Measurements from ENCODE around the gene SMIM14. TPM values are rescaled to one million over a fixed set of nuclear protein-coding genes. Genes with fewer than 3 reads are reported as not detected.
A peak's percentile ranks its signal among the peaks of the same experiment; 100 is the strongest.

The SMIM14 gene
- total and polyA plus RNA-seq, 9 of the 15 experiments (the other 6 are each of a cell fraction or from before 2014, with no cell fraction given), result 0.98 to 3.7 (median 2.2) TPM

DNA sequence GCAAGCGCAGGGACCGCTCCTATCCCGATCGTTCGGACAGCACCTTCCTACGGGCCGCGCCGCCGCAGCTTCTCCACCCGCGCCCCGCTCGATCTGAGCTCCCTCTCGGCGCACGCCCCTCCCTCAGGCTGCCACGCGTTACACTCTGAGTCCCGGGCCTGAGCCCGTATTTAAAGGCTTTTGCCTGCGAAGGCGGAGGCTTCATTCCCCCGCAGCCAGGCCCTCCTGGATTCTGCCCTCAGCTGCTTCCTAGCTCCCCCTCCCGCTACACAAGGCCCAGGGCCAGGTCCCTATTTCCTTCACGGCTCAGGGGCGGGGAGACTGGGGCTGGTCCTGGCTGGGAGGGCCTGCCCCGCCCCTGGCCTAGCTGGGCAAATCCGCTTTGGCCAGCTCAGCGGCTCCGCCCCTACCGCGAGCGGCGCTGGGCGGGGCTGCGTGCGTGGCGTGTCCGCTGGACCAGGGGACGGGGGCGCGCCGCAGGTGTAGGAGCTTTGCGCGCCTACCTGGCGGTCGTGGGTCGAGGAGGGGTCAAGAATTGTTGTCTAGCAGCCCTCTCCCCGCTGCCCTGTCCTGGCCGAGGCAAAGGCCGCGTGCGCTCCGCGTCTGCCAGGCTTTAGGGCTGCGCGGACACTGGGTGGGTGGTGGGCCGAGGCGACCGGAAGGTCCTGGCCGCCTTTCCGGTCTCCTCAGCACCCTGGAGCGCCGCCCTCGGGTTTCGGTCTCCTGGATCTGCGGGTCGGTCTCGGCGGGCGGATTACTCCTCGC is 111.2 kb downstream of the SMIM14 start, which contains the start of gene UGDH (continued):
- TF ChIP-seq NFIC (IDR thresholded peaks at IDR 0.05), result peak; percentile 39; the same call in 1 of the 2 replicates
- peak; percentile 72 for TF ChIP-seq C11orf30 (IDR thresholded peaks at IDR 0.05; ENCODE audit: low read depth)
- TF ChIP-seq TBP (optimal IDR thresholded peaks at IDR 0.05; ENCODE audit: low read depth, low read length), result peak; percentile 78
- TF ChIP-seq ZNF785 (CRISPR knock-in tag; IDR thresholded peaks at IDR 0.05), result no peak
- TF ChIP-seq, protein P1, sequence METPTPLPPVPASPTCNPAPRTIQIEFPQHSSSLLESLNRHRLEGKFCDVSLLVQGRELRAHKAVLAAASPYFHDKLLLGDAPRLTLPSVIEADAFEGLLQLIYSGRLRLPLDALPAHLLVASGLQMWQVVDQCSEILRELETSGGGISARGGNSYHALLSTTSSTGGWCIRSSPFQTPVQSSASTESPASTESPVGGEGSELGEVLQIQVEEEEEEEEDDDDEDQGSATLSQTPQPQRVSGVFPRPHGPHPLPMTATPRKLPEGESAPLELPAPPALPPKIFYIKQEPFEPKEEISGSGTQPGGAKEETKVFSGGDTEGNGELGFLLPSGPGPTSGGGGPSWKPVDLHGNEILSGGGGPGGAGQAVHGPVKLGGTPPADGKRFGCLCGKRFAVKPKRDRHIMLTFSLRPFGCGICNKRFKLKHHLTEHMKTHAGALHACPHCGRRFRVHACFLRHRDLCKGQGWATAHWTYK (CRISPR knock-in tag; IDR thresholded peaks at IDR 0.05), result peak; percentile 88; the same call in 1 of the 2 replicates
- peak; percentile 33; the same call in 1 of the 2 replicates for TF ChIP-seq SMARCC2 (IDR thresholded peaks at IDR 0.05; ENCODE audit: low read depth)
- TF ChIP-seq, protein P2, sequence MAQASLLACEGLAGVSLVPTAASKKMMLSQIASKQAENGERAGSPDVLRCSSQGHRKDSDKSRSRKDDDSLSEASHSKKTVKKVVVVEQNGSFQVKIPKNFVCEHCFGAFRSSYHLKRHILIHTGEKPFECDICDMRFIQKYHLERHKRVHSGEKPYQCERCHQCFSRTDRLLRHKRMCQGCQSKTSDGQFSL (CRISPR knock-in tag; IDR thresholded peaks at IDR 0.05), result peak; percentile 58; the same call in 1 of the 2 replicates
- TF ChIP-seq, protein P2 (tag; IDR thresholded peaks at IDR 0.05), result no peak
- TF ChIP-seq, protein P3, sequence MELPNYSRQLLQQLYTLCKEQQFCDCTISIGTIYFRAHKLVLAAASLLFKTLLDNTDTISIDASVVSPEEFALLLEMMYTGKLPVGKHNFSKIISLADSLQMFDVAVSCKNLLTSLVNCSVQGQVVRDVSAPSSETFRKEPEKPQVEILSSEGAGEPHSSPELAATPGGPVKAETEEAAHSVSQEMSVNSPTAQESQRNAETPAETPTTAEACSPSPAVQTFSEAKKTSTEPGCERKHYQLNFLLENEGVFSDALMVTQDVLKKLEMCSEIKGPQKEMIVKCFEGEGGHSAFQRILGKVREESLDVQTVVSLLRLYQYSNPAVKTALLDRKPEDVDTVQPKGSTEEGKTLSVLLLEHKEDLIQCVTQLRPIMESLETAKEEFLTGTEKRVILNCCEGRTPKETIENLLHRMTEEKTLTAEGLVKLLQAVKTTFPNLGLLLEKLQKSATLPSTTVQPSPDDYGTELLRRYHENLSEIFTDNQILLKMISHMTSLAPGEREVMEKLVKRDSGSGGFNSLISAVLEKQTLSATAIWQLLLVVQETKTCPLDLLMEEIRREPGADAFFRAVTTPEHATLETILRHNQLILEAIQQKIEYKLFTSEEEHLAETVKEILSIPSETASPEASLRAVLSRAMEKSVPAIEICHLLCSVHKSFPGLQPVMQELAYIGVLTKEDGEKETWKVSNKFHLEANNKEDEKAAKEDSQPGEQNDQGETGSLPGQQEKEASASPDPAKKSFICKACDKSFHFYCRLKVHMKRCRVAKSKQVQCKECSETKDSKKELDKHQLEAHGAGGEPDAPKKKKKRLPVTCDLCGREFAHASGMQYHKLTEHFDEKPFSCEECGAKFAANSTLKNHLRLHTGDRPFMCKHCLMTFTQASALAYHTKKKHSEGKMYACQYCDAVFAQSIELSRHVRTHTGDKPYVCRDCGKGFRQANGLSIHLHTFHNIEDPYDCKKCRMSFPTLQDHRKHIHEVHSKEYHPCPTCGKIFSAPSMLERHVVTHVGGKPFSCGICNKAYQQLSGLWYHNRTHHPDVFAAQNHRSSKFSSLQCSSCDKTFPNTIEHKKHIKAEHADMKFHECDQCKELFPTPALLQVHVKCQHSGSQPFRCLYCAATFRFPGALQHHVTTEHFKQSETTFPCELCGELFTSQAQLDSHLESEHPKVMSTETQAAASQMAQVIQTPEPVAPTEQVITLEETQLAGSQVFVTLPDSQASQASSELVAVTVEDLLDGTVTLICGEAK (IDR thresholded peaks at IDR 0.05), result peak; percentile 95
- TF ChIP-seq, protein P3 (CRISPR knock-in tag; IDR thresholded peaks at IDR 0.05), result no peak
- TF ChIP-seq, protein P4, sequence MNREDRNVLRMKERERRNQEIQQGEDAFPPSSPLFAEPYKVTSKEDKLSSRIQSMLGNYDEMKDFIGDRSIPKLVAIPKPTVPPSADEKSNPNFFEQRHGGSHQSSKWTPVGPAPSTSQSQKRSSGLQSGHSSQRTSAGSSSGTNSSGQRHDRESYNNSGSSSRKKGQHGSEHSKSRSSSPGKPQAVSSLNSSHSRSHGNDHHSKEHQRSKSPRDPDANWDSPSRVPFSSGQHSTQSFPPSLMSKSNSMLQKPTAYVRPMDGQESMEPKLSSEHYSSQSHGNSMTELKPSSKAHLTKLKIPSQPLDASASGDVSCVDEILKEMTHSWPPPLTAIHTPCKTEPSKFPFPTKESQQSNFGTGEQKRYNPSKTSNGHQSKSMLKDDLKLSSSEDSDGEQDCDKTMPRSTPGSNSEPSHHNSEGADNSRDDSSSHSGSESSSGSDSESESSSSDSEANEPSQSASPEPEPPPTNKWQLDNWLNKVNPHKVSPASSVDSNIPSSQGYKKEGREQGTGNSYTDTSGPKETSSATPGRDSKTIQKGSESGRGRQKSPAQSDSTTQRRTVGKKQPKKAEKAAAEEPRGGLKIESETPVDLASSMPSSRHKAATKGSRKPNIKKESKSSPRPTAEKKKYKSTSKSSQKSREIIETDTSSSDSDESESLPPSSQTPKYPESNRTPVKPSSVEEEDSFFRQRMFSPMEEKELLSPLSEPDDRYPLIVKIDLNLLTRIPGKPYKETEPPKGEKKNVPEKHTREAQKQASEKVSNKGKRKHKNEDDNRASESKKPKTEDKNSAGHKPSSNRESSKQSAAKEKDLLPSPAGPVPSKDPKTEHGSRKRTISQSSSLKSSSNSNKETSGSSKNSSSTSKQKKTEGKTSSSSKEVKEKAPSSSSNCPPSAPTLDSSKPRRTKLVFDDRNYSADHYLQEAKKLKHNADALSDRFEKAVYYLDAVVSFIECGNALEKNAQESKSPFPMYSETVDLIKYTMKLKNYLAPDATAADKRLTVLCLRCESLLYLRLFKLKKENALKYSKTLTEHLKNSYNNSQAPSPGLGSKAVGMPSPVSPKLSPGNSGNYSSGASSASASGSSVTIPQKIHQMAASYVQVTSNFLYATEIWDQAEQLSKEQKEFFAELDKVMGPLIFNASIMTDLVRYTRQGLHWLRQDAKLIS (CRISPR knock-in tag; IDR thresholded peaks at IDR 0.05), result peak; percentile 93
- 0 out of 2 replicates have a peak, but pooled peaks have one; percentile 17 for TF ChIP-seq RNF2 (IDR thresholded peaks at IDR 0.05)

Data from K562 (cell line).